HG03066 (cell line): Measurements from ENCODE around the gene TTC9.

Source experiments
- ATAC-seq: cut with Tn5 transposase; IDR thresholded peaks from one replicate; pipeline ENCODE4 v1.9.1; 2021; ENCODE audit warnings: low read depth; ENCODE audit not compliant: unreplicated experiment

Gene TTC9

GRCh38 chr14:70709726-70710382 lies 68.1 kb downstream of the TTC9 start:
- ATAC-seq, result no peak

GRCh38 chr14:70711451-70711850 lies 69.7 kb downstream of the TTC9 start:
- no peak for ATAC-seq

GRCh38 chr14:70713096-70713495 lies 71.4 kb downstream of the TTC9 start:
- ATAC-seq, result no peak

GRCh38 chr14:70713511-70713916 lies 71.8 kb downstream of the TTC9 start:
- ATAC-seq, result no peak

- ATAC-seq, result no peak
Measured at GRCh38 chr14:70714055-70714550, 72.4 kb downstream of the TTC9 start.

- ATAC-seq, result no peak
Measured at GRCh38 chr14:70716483-70716882, 74.8 kb downstream of the TTC9 start.

GRCh38 chr14:70716958-70717357 lies 75.2 kb downstream of the TTC9 start:
- no peak for ATAC-seq

GRCh38 chr14:70718383-70719118 lies 76.8 kb downstream of the TTC9 start:
- ATAC-seq, result no peak

GRCh38 chr14:70721542-70721941 lies 79.8 kb downstream of the TTC9 start:
- no peak for ATAC-seq

GRCh38 chr14:70722418-70722817 lies 80.7 kb downstream of the TTC9 start:
- ATAC-seq, result no peak

GRCh38 chr14:70723276-70723675 lies 81.6 kb downstream of the TTC9 start:
- no peak for ATAC-seq

GRCh38 chr14:70724110-70724509 lies 82.4 kb downstream of the TTC9 start:
- ATAC-seq, result no peak

- no peak for ATAC-seq
Measured at GRCh38 chr14:70724944-70725343, 83.2 kb downstream of the TTC9 start.
